Endothelial cell of umbilical vein (primary cell): ENCODE results near the gene ZAR1. TPM values are rescaled to one million over a fixed set of nuclear protein-coding genes. Genes with fewer than 3 reads are reported as not detected.

Experiments
- BruUV-seq: library from RNA; stranded (reverse); fragments of 400-500 nt; replicated peaks from 2 replicates; lab custom pipeline; 2021; lab: Mats Ljungman, UMichigan
- CTCF ChIA-PET: fragments of 300-600, 350-600 bp; sonication (Branson Sonifier 250); formaldehyde crosslinking; loops from one replicate; lab custom pipeline; 2021; ENCODE audit warnings: antibody characterized with exemption, inconsistent platforms; lab: Charles Lee
- POLR2A ChIA-PET: fragments of 300-600, 350-600 bp; sonication (Branson Sonifier 250); formaldehyde crosslinking; loops from one replicate; lab custom pipeline; 2021; ENCODE audit warnings: antibody characterized with exemption, inconsistent platforms; lab: Charles Lee
- DNase-seq: peaks from one replicate; pipeline ENCODE4 v3.0.0-alpha.2; 2011; ENCODE audit warnings: low read depth, low spot score
- FAIRE-seq: peaks from 2 replicates; lab custom pipeline; 2011; peaks lifted over from hg19 to GRCh38; lab: Jason Lieb, UNC
- H2AFZ ChIP-seq: 2 replicates; pipeline ENCODE4 v1.6.0; 2012; ENCODE audit warnings: low read depth, low read length, control low read depth, inconsistent platforms
- H3K27ac ChIP-seq: 2 replicates; pipeline ENCODE4 v1.5.1; 2011; ENCODE audit warnings: low read depth, mild to moderate bottlenecking, control low read depth, low read length, moderate library complexity; ENCODE audit not compliant: insufficient read depth
- H3K27me3 ChIP-seq, 2 experiments: 2 replicates each; pipeline versions ENCODE4 v1.6.0 to v1.6.1; 2011; ENCODE audit warnings: low read length in 2 of 2, mixed read lengths in 1 of 2; ENCODE audit not compliant: control insufficient read depth in 2 of 2, insufficient read depth in 2 of 2
- H3K36me3 ChIP-seq, 2 experiments: 2 replicates in 1 of 2; 3 replicates in 1 of 2; pipeline ENCODE4 v1.5.1; 2011; ENCODE audit warnings: low read length in 2 of 2, mild to moderate bottlenecking in 1 of 2, moderate library complexity in 1 of 2; ENCODE audit not compliant: control insufficient read depth in 2 of 2, insufficient read depth in 2 of 2; ENCODE audit errors: extremely low read depth in 1 of 2
- H3K4me1 ChIP-seq: 3 replicates; pipeline ENCODE4 v1.5.1; 2011; ENCODE audit warnings: mild to moderate bottlenecking, low read length; ENCODE audit not compliant: control insufficient read depth, insufficient read depth; ENCODE audit errors: extremely low read depth
- H3K4me2 ChIP-seq: 2 replicates; pipeline ENCODE4 v1.6.1; 2011; ENCODE audit warnings: low read length, control low read depth, mixed read lengths; ENCODE audit not compliant: insufficient read depth
- H3K4me3 ChIP-seq, 3 experiments: fragments of 200-600 bp in 1 of 3; sonication (generic), shearing (Covaris generic) in 1 of 3; replicated peaks in 1 of 3; 2 replicates each; pipeline ENCODE4 v1.5.1; 2011 to 2016; ENCODE audit warnings: control low read depth in 3 of 3, low read length in 3 of 3, mild to moderate bottlenecking in 2 of 3, inconsistent platforms in 1 of 3, low read depth in 1 of 3, moderate library complexity in 1 of 3; ENCODE audit not compliant: insufficient read depth in 1 of 3
- H3K79me2 ChIP-seq: 2 replicates; pipeline ENCODE4 v1.6.0; 2012; ENCODE audit warnings: low read length, inconsistent platforms; ENCODE audit not compliant: control insufficient read depth, insufficient read depth
- H3K9ac ChIP-seq: replicated peaks from 2 replicates; pipeline ENCODE3; 2011; ENCODE audit warnings: low read length, control low read depth; ENCODE audit not compliant: insufficient read depth; ENCODE audit errors: extremely low read depth
- H3K9me1 ChIP-seq: replicated peaks from 3 replicates; pipeline ENCODE4 v1.6.0; 2011; ENCODE audit warnings: mild to moderate bottlenecking, low read length; ENCODE audit not compliant: control insufficient read depth, insufficient read depth; ENCODE audit errors: extremely low read depth
- H3K9me3 ChIP-seq: replicated peaks from 2 replicates; pipeline ENCODE4 v1.5.1; 2012; ENCODE audit warnings: low read length, inconsistent platforms; ENCODE audit not compliant: control insufficient read depth, insufficient read depth
- H4K20me1 ChIP-seq: replicated peaks from 2 replicates; pipeline ENCODE3; 2011; ENCODE audit warnings: mild to moderate bottlenecking, low read length; ENCODE audit not compliant: control insufficient read depth, insufficient read depth; ENCODE audit errors: extremely low read depth
- EZH2 ChIP-seq: IDR thresholded peaks from 2 replicates; pipeline ENCODE4 v1.6.1; 2012; ENCODE audit warnings: borderline replicate concordance, low read depth, mild to moderate bottlenecking, moderate library complexity, low read length, inconsistent platforms; ENCODE audit not compliant: severe bottlenecking
- FOS ChIP-seq: IDR thresholded peaks from 2 replicates; pipeline ENCODE4 v1.6.1; 2011; ENCODE audit warnings: mild to moderate bottlenecking, low read length, moderate library complexity, borderline replicate concordance; ENCODE audit not compliant: insufficient read depth
- GATA2 ChIP-seq: IDR thresholded peaks from 2 replicates; pipeline ENCODE4 v1.7.0; 2011; ENCODE audit warnings: low read depth, mild to moderate bottlenecking, moderate library complexity, mixed read lengths, low read length; ENCODE audit not compliant: insufficient read length, insufficient read depth
- JUN ChIP-seq: IDR thresholded peaks from 2 replicates; pipeline ENCODE4 v1.6.1; 2011; ENCODE audit warnings: borderline replicate concordance, low read depth; ENCODE audit not compliant: insufficient read length, insufficient read depth
- MYC ChIP-seq: IDR thresholded peaks from one replicate; pipeline ENCODE4 v1.6.1; 2011; ENCODE audit warnings: mild to moderate bottlenecking, low read depth, low read length
- dilution Hi-C: fragments of 300-500 bp; cut with MboI; formaldehyde crosslinking; loops from one replicate; pipeline ENCODE4 v1.15.0; 2019; ENCODE audit warnings: low sequenced_read_pairs; ENCODE audit not compliant: extremely low pct_ligation_motif_present
- intact Hi-C: fragments of 100-400 bp; cut with micrococcal nuclease; formaldehyde crosslinking; loops from one replicate; pipeline ENCODE4 v1.10.0; 2022
- polyA plus RNA-seq, 4 experiments: library from polyadenylated mRNA; depleted of rRNA in 3 of 4; stranded (reverse) in 3 of 4; unstranded in 1 of 4; fragments of >200 nt; gene quantifications; 2 replicates each; pipeline versions ENCODE4 v1.2.1 to v1.2.3, GENCODE V29; 2011 to 2012; ENCODE audit warnings: missing spikeins in 1 of 4
- total RNA-seq: library from RNA; stranded (reverse); gene quantifications from 2 replicates; pipeline ENCODE4 v1.2.3, GENCODE V29; 2021
- TF ChIP-seq, protein P1 (sequence below): IDR thresholded peaks from 2 replicates; pipeline ENCODE4 v1.6.1; 2011; ENCODE audit not compliant: insufficient read depth, insufficient read length

Gene ZAR1
- total and polyA plus RNA-seq, 2 donors (not counting 3 experiments of a cell fraction or from before 2014, with no cell fraction given): not detected

DNA sequence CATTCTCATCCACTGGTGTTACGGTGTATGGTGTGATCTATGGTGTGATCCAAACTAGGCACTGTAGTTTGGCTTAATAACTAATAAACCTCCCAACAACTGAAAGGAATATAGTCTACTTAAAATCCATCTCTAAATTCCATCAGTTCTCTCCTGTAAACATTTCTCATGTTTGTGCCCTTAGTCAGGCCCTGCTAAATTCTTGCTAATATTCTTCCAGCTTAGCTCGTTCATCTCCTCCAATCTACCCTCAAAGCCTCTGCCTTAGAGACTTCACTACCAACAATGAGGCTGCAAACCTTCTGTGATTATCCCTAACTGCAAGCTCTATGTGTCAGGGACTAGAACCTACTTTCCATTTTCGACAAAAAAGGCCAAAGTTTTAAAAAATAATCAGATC, 28.1 kb downstream of the ZAR1 start:
- no peaks in the 10 kb centered on the region for H3K27me3 ChIP-seq

DNA sequence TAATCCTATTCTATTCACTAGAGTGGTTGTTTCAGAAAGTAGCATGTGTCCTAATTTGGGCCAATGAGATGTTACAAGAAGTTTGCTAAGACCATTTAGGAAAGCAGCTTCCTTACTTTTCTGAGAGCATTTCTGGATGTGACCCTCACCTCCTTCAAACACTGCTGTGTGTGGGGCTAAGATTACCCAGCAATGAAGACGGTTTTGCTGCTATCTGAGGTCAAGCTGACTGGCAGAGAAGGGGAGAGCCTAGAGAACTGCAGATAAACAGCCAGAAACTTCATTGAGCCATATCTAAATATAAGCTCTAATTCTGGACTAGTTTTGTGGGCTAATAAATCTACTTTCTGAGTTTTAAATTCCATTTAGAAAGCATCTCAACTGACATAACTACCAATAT, 36.4 kb downstream of the ZAR1 start:
- dilution Hi-C loops: no loop called here
- no peak overlapping the region for H3K4me3 ChIP-seq
- FAIRE-seq (no peak), DNase-seq (no peak)
- no peaks in the 10 kb centered on the region for H3K79me2 ChIP-seq
- H4K20me1 ChIP-seq: no peaks in the 10 kb centered on the region
- H3K27me3 ChIP-seq: no peaks in the 10 kb centered on the region
- intact Hi-C loops: no loop called here
- H3K9me1 ChIP-seq: no peaks in the 10 kb centered on the region
- no peaks in the 10 kb centered on the region for H3K4me1 ChIP-seq
- TF ChIP-seq, protein P1, sequence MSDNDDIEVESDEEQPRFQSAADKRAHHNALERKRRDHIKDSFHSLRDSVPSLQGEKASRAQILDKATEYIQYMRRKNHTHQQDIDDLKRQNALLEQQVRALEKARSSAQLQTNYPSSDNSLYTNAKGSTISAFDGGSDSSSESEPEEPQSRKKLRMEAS: no peak
- no peak for TF ChIP-seq FOS
- no peak overlapping the region for H3K9ac ChIP-seq
- no peak overlapping the region for H2AFZ ChIP-seq
- ChIA-PET POLR2A (no interaction called here), CTCF (interaction anchor here (0.9 to 1.1 kb wide), 3 partner anchors 10 to 52 kb away, joined by 4 to 5 read pairs (median 4); no protein-coding TSS in a partner anchor)
- BruUV-seq: no TSS peak
- H3K4me2 ChIP-seq: no peak overlapping the region
- H3K9me3 ChIP-seq: no peaks in the 10 kb centered on the region
- peaks cover 33 to 42% of the 10 kb centered on the region in 2 experiments for H3K36me3 ChIP-seq
- no peak overlapping the region for H3K27ac ChIP-seq

More for the DNA sequence above, 28.1 kb downstream of the ZAR1 start:
- CTCF ChIA-PET: no interaction called here
- no peak overlapping the region for H3K4me2 ChIP-seq
- H3K27ac ChIP-seq: no peak overlapping the region
- H3K36me3 ChIP-seq: peaks cover 27 to 38% of the 10 kb centered on the region in 2 experiments
- FAIRE-seq (no peak), DNase-seq (no peak)
- H3K4me3 ChIP-seq: no peak overlapping the region
- no peaks in the 10 kb centered on the region for H3K4me1 ChIP-seq
- no peak overlapping the region for H2AFZ ChIP-seq
- no peaks in the 10 kb centered on the region for H3K9me1 ChIP-seq
- no peaks in the 10 kb centered on the region for H4K20me1 ChIP-seq
- no peaks in the 10 kb centered on the region for H3K79me2 ChIP-seq
- H3K9ac ChIP-seq: no peak overlapping the region
- dilution Hi-C loops (no loop called here), intact Hi-C loops (no loop called here)
- TF ChIP-seq MYC (no peak), FOS (no peak), EZH2 (no peak), GATA2 (no peak), JUN (no peak)
- TF ChIP-seq, protein P1: no peak
- POLR2A ChIA-PET: no interaction called here
- H3K9me3 ChIP-seq: no peaks in the 10 kb centered on the region
- BruUV-seq: no TSS peak
